Ascending aorta (tissue), 2 donors: ENCODE results near the gene MIEF1. TPM values are rescaled to one million over a fixed set of nuclear protein-coding genes. Genes with fewer than 3 reads are reported as not detected.

ENCODE experiments used
- DNase-seq, 2 donors: peaks; one replicate each; pipeline ENCODE4 v3.0.0-alpha.2; 2019; ENCODE audit warnings: low spot score in 2 of 2
- H3K27ac ChIP-seq, 2 donors: fragments of 200-600 bp; sonication (generic); one replicate each; pipeline ENCODE4 v1.5.1; 2016 to 2017; ENCODE audit warnings: mild to moderate bottlenecking in 1 of 2
- H3K27me3 ChIP-seq: fragments of 200-600 bp; sonication (generic); one replicate; pipeline ENCODE4 v1.5.1; 2017
- H3K36me3 ChIP-seq, 2 donors: fragments of 200-600 bp; sonication (generic); one replicate each; pipeline ENCODE4 v1.5.1; 2016
- H3K4me1 ChIP-seq, 2 donors: fragments of 200-600 bp; sonication (generic); one replicate each; pipeline ENCODE4 v1.5.1; 2016 to 2017; ENCODE audit warnings: mild to moderate bottlenecking in 1 of 2
- H3K4me3 ChIP-seq, 2 donors: fragments of 200-600 bp; sonication (generic); one replicate each; pipeline ENCODE4 v1.5.1; 2016 to 2017; ENCODE audit warnings: mild to moderate bottlenecking in 1 of 2
- H3K9me3 ChIP-seq, 2 donors: fragments of 200-600 bp; sonication (generic); one replicate each; pipeline ENCODE4 v1.5.1; 2016
- intact Hi-C: fragments of 100-400 bp; cut with DNase I; formaldehyde crosslinking; loops from one replicate; pipeline ENCODE4 v1.15.1; 2023
- total RNA-seq: library from RNA; depleted of rRNA; stranded (reverse); fragments of >200 nt; gene quantifications from one replicate; pipeline ENCODE4 v1.1.0, GENCODE V29; 2016
- TF ChIP-seq, protein P1 (sequence below), 3 experiments: fragments of 200-600 bp in 2 of 3; fragments of 450-650 bp in 1 of 3; sonication (generic) in 2 of 3; IDR thresholded peaks; one replicate each; pipeline ENCODE4 v1.5.1; 2016 to 2019; ENCODE audit warnings: antibody characterized with exemption in 3 of 3, mild to moderate bottlenecking in 1 of 3, moderate library complexity in 1 of 3

MIEF1 gene
- total RNA-seq, 1 donor from 2014 or later: 22.5 TPM

- Histone ChIP-seq H3K27ac (no peak overlapping the region), H3K36me3 (peaks cover 51 to 81% of the 10 kb centered on the region in 2 donors), H3K27me3 (no peaks in the 10 kb centered on the region), H3K9me3 (no peaks in the 10 kb centered on the region), H3K4me1 (peaks cover under 1 to 6% of the 10 kb centered on the region in 2 donors), H3K4me3 (no peak overlapping the region)
- TF ChIP-seq, protein P1, sequence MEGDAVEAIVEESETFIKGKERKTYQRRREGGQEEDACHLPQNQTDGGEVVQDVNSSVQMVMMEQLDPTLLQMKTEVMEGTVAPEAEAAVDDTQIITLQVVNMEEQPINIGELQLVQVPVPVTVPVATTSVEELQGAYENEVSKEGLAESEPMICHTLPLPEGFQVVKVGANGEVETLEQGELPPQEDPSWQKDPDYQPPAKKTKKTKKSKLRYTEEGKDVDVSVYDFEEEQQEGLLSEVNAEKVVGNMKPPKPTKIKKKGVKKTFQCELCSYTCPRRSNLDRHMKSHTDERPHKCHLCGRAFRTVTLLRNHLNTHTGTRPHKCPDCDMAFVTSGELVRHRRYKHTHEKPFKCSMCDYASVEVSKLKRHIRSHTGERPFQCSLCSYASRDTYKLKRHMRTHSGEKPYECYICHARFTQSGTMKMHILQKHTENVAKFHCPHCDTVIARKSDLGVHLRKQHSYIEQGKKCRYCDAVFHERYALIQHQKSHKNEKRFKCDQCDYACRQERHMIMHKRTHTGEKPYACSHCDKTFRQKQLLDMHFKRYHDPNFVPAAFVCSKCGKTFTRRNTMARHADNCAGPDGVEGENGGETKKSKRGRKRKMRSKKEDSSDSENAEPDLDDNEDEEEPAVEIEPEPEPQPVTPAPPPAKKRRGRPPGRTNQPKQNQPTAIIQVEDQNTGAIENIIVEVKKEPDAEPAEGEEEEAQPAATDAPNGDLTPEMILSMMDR (IDR thresholded peaks at IDR 0.05): no peak
- no peak for DNase-seq
- intact Hi-C loops: no loop called here
These were observed 11.7 kb downstream of the MIEF1 start for GRCh38 chr22:39513791-39514190.

GRCh38 chr22:39514373-39514973, 12.4 kb downstream of the MIEF1 start:
- Histone ChIP-seq H3K9me3 (no peaks in the 10 kb centered on the region), H3K4me1 (peaks cover 5 to 12% of the 10 kb centered on the region in 2 donors), H3K27ac (no peak overlapping the region), H3K36me3 (peaks cover 50 to 74% of the 10 kb centered on the region in 2 donors), H3K27me3 (no peaks in the 10 kb centered on the region), H3K4me3 (no peak overlapping the region)
- intact Hi-C loops: no loop called here
- TF ChIP-seq, protein P1 (IDR thresholded peaks at IDR 0.05): peak; percentile 53 to 65 (median 57)
- DNase-seq: no peak

- Histone ChIP-seq H3K9me3 (no peaks in the 10 kb centered on the region), H3K4me3 (no peak overlapping the region), H3K36me3 (peaks cover 48 to 64% of the 10 kb centered on the region in 2 donors), H3K27me3 (no peaks in the 10 kb centered on the region), H3K27ac (no peak overlapping the region), H3K4me1 (peaks cover 5 to 12% of the 10 kb centered on the region in 2 donors)
- TF ChIP-seq, protein P1 (IDR thresholded peaks at IDR 0.05): no peak
- no peak for DNase-seq
- intact Hi-C loops: loop anchor here (5.0 kb wide), 1 partner anchor 83 kb away; no protein-coding TSS in a partner anchor
These were observed 13.4 kb downstream of the MIEF1 start for GRCh38 chr22:39515266-39516050.

DNA sequence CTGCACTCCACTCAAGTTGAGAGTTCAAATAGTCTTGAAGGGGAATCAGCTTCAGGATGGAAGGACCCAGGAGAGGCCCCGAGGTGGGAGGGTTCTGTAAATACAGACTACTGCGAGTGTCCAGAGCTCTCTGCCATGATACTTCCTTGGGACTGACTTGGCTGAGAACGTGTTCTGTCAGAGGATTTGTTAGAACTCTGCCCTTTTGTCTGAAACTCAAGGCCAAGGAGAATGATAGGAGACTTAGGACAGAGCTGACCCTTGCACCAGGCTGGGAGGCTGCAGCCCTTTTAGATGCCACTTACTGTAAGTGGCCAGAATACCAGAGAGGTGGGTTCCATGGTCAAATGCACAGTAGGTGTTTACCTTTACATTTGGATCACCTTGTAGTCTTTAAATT, 15.4 kb downstream of the MIEF1 start:
- intact Hi-C loops: loop anchor here (5.0 kb wide), 1 partner anchor 85 kb away; no protein-coding TSS in a partner anchor
- Histone ChIP-seq H3K27ac (no peak overlapping the region), H3K9me3 (no peaks in the 10 kb centered on the region), H3K27me3 (no peaks in the 10 kb centered on the region), H3K36me3 (peaks cover 51 to 61% of the 10 kb centered on the region in 2 donors), H3K4me1 (peaks cover 10 to 16% of the 10 kb centered on the region in 2 donors), H3K4me3 (no peak overlapping the region)
- TF ChIP-seq, protein P1 (IDR thresholded peaks at IDR 0.05): no peak
- DNase-seq: no peak

DNA sequence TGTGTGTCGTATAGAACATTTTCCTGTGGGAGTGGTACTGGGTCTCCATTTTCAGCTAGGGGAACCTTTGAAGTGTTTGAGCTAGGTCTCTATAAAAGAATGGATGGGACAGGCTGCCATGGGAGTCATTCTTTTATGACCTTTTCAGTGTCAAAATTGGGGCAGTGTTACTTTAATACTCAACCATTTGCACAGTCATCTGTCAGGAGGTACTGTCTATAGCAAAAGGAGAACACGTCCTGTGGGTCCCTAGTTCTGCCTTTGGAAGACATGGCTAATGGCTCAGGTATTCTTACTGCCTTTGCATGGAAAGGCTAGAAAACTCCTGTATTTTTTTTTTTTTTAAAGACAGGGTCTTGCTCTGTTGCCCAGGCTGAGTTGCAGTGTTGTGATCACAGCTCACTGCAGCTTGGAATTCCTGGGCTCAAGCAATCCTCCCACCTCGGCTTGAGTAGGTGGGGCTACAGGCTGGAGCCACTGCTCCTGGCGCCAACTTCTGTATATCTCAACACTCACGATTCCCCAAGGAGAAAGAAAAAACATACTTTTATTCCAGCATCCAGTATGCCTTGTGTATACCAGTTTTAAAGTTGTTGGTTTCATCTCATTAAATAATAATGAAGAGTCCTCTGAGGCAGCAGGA, 16.2 kb downstream of the MIEF1 start:
- peaks cover 18 to 22% of the 10 kb centered on the region in 2 donors for H3K4me1 ChIP-seq
- intact Hi-C loops: loop anchor here (5.0 kb wide), 1 partner anchor 86 kb away; no protein-coding TSS in a partner anchor
- H3K36me3 ChIP-seq: peaks cover 52 to 63% of the 10 kb centered on the region in 2 donors

More for the DNA sequence above, 16.2 kb downstream of the MIEF1 start:
- H3K27ac ChIP-seq: peak overlapping the region; percentile 100
- H3K9me3 ChIP-seq: no peaks in the 10 kb centered on the region
- no peaks in the 10 kb centered on the region for H3K27me3 ChIP-seq
- no peak overlapping the region for H3K4me3 ChIP-seq
- DNase-seq: no peak
- TF ChIP-seq, protein P1 (IDR thresholded peaks at IDR 0.05): no peak
